ENCODE data around the gene LRRN3.

LRRN3 gene

GRCh38 chr7:111086532-111086931 is 4.4 kb upstream of the LRRN3 start:
- peaks cover 5 to 34% (median 28%) of the 10 kb centered on the region in 10 experiments; a peak in 19 of 20 replicates for H3K4me1 ChIP-seq

GRCh38 chr7:111088328-111088727 is 2.6 kb upstream of the LRRN3 start:
- H3K27ac ChIP-seq, result no peak overlapping the region
- peaks cover 0 to 10% (median 3%) of the 10 kb centered on the region in 11 experiments; a peak in 3 of 22 replicates for H3K9me3 ChIP-seq (replicated peaks in 1 of 11)
- no peak overlapping the region for H3K9ac ChIP-seq
- no peak overlapping the region for H3K4me2 ChIP-seq
- no peaks in the 10 kb centered on the region for H3K27me3 ChIP-seq
- H3K36me3 ChIP-seq, result no peaks in the 10 kb centered on the region
- H3K4me3 ChIP-seq, result no peak overlapping the region
- no peaks in the 10 kb centered on the region for H4K20me1 ChIP-seq
- TF ChIP-seq Cebpa-rat (IDR thresholded peaks at IDR 0.05), result no peak
- peaks cover 0 to 25% (median 17%) of the 10 kb centered on the region in 10 experiments; a peak in 17 of 20 replicates for H3K4me1 ChIP-seq

More at GRCh38 chr7:111086532-111086931, 4.4 kb upstream of the LRRN3 start:
- no peaks in the 10 kb centered on the region for H3K27me3 ChIP-seq
- no peaks in the 10 kb centered on the region for H4K20me1 ChIP-seq
- no peak for TF ChIP-seq Cebpa-rat (IDR thresholded peaks at IDR 0.05)
- no peaks in the 10 kb centered on the region for H3K36me3 ChIP-seq
- no peak overlapping the region for H3K9ac ChIP-seq
- no peak overlapping the region for H3K27ac ChIP-seq
- H3K4me3 ChIP-seq, result no peak overlapping the region
- peaks cover 0 to 10% (median 3%) of the 10 kb centered on the region in 11 experiments; a peak in 3 of 22 replicates for H3K9me3 ChIP-seq (replicated peaks in 1 of 11)
- no peak overlapping the region for H3K4me2 ChIP-seq

GRCh38 chr7:111089822-111090426 is 1.0 kb upstream of the LRRN3 start:
- Histone ChIP-seq H3K4me3 (no peak overlapping the region), H3K27me3 (no peaks in the 10 kb centered on the region), H4K20me1 (no peaks in the 10 kb centered on the region), H3K9ac (no peak overlapping the region), H3K9me3 (replicated peaks in 1 of 11) (peaks cover 0 to 10% (median 3%) of the 10 kb centered on the region in 11 experiments; a peak in 3 of 22 replicates), H3K27ac (no peak overlapping the region), H3K4me1 (peaks cover 0 to 9% (median under 1%) of the 10 kb centered on the region in 10 experiments; a peak in 7 of 20 replicates), H3K4me2 (no peak overlapping the region), H3K36me3 (no peaks in the 10 kb centered on the region)
- TF ChIP-seq Cebpa-rat (IDR thresholded peaks at IDR 0.05), result no peak

DNA sequence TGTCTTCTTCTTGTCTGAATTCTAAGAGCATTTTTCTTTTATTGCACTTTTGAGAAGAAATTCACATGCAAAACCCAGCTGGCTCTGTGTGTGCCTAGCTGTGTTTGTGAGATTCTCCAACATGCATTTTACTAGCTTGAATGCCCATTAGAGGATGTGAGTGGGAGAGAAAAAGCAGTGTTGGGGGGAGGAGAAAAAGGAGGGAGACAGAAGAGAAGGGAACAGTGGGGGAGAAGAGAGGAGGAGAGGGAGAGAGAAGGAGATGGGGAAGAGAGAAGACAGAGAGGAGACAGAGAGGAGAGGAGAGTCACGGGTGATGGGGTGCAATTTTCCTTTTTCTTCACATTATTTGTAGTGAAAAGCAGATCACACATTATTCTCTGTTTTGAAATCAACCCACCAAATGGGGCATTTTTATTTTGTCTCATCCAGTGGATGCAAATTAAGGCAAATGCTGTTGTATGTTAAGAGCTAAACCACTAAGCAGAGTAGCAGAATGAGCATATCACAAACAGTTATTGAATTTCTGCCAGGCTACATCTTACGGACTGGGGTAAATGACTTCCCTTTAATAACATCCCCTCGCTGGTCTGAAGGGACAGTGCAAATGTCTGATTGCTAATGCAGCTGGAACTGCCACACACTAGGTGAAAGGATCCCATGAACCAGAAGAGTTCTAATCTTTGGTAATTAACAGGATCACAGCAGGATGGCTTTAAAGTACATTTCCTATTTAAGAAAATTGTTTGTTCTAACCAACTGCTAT is 849 bp downstream of the LRRN3 start:
- no peak overlapping the region for H3K9ac ChIP-seq
- no peak overlapping the region for H3K4me2 ChIP-seq
- no peak overlapping the region for H3K4me3 ChIP-seq
- no peak for TF ChIP-seq Cebpa-rat (IDR thresholded peaks at IDR 0.05)
- no peaks in the 10 kb centered on the region for H4K20me1 ChIP-seq
- peaks cover 0 to 7% (median 0%) of the 10 kb centered on the region in 10 experiments; a peak in 4 of 20 replicates for H3K4me1 ChIP-seq
- H3K36me3 ChIP-seq, result no peaks in the 10 kb centered on the region
- no peaks in the 10 kb centered on the region for H3K9me3 ChIP-seq (replicated peaks in 1 of 11)
- no peak overlapping the region for H3K27ac ChIP-seq
- no peaks in the 10 kb centered on the region for H3K27me3 ChIP-seq

GRCh38 chr7:111092406-111093236 is 1.7 kb downstream of the LRRN3 start:
- Histone ChIP-seq H4K20me1 (no peaks in the 10 kb centered on the region), H3K27me3 (no peaks in the 10 kb centered on the region), H3K36me3 (no peaks in the 10 kb centered on the region), H3K4me3 (no peak overlapping the region), H3K4me2 (no peak overlapping the region), H3K27ac (no peak overlapping the region), H3K9me3 (replicated peaks in 1 of 11) (no peaks in the 10 kb centered on the region), H3K9ac (no peak overlapping the region), H3K4me1 (peaks cover 0 to 7% (median 0%) of the 10 kb centered on the region in 10 experiments; a peak in 3 of 20 replicates)
- no peak for TF ChIP-seq Cebpa-rat (IDR thresholded peaks at IDR 0.05)

- no peak overlapping the region for H3K9ac ChIP-seq
- H4K20me1 ChIP-seq, result no peaks in the 10 kb centered on the region
- peaks cover 0 to 7% (median 0%) of the 10 kb centered on the region in 10 experiments; a peak in 3 of 20 replicates for H3K4me1 ChIP-seq
- no peak overlapping the region for H3K27ac ChIP-seq
- no peaks in the 10 kb centered on the region for H3K27me3 ChIP-seq
- no peak overlapping the region for H3K4me2 ChIP-seq
- H3K9me3 ChIP-seq (replicated peaks in 1 of 11), result no peaks in the 10 kb centered on the region
- no peak overlapping the region for H3K4me3 ChIP-seq
- no peaks in the 10 kb centered on the region for H3K36me3 ChIP-seq
- TF ChIP-seq Cebpa-rat (IDR thresholded peaks at IDR 0.05), result no peak
Measured at GRCh38 chr7:111093496-111093895, 2.6 kb downstream of the LRRN3 start.

DNA sequence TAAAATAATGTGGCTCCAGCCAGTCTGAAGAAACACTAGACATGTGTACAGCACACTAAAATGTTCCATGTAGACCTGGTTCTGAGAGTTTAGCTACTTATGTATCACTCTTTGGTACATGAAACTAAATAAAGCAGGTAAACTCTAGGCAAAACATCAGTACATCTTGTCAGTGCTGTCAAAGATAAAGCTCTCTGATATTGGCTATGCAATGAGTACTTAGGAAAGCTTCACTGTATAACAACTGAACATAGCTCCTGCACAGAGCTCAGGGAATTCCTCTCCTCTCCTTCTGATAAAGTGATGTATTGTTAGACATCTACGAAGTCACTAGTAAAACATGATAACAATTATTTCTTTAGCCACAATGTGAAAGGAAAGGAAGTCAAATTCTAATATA is 3.5 kb downstream of the LRRN3 start:
- Histone ChIP-seq H3K9me3 (replicated peaks in 1 of 11) (no peaks in the 10 kb centered on the region), H4K20me1 (no peaks in the 10 kb centered on the region), H3K36me3 (no peaks in the 10 kb centered on the region), H3K4me3 (no peak overlapping the region), H3K4me2 (no peak overlapping the region), H3K4me1 (peaks cover 0 to 7% (median 0%) of the 10 kb centered on the region in 10 experiments; a peak in 3 of 20 replicates), H3K27ac (no peak overlapping the region), H3K9ac (no peak overlapping the region), H3K27me3 (no peaks in the 10 kb centered on the region)
- TF ChIP-seq Cebpa-rat (IDR thresholded peaks at IDR 0.05), result no peak

DNA sequence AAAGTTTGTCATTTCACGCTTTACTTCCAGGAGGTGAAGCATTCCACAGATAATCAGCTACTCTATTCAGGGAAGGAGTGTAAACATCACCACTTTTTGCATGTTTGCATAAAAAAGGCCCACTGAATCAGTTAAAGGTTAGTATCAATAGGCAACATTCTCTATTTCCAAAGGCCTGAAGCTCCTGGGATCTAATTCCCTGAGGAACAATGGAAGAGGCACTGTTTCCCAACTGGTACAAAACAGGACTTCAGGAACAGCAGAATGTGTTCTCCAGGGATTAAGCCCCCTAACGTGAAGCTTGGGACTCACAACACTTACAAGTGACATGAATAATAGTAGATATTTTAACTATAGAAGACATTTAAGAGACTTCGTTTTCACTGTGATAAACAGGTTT is 6.1 kb downstream of the LRRN3 start:
- Histone ChIP-seq H3K4me2 (no peak overlapping the region), H3K4me1 (peaks cover 0 to 7% (median 0%) of the 10 kb centered on the region in 10 experiments; a peak in 3 of 20 replicates), H3K27me3 (no peaks in the 10 kb centered on the region), H3K36me3 (no peaks in the 10 kb centered on the region), H3K9me3 (replicated peaks in 1 of 11) (no peaks in the 10 kb centered on the region), H3K4me3 (no peak overlapping the region), H4K20me1 (no peaks in the 10 kb centered on the region), H3K9ac (no peak overlapping the region), H3K27ac (no peak overlapping the region)
- TF ChIP-seq Cebpa-rat (IDR thresholded peaks at IDR 0.05), result no peak

All from BLaER1 treated with 17β-estradiol and CSF1 and Interleukin-3, amounts not matched to agents 10 nM and 100 nM (cell line).